ENCODE results near the gene TANGO6. TPM values are rescaled to one million over a fixed set of nuclear protein-coding genes. Genes with fewer than 3 reads are reported as not detected.

TANGO6 gene
- total and polyA plus RNA-seq, 10 of the 15 experiments (the other 5 are each of a cell fraction or from before 2014, with no cell fraction given): 1.1 to 20.6 (median 11.0) TPM

DNA sequence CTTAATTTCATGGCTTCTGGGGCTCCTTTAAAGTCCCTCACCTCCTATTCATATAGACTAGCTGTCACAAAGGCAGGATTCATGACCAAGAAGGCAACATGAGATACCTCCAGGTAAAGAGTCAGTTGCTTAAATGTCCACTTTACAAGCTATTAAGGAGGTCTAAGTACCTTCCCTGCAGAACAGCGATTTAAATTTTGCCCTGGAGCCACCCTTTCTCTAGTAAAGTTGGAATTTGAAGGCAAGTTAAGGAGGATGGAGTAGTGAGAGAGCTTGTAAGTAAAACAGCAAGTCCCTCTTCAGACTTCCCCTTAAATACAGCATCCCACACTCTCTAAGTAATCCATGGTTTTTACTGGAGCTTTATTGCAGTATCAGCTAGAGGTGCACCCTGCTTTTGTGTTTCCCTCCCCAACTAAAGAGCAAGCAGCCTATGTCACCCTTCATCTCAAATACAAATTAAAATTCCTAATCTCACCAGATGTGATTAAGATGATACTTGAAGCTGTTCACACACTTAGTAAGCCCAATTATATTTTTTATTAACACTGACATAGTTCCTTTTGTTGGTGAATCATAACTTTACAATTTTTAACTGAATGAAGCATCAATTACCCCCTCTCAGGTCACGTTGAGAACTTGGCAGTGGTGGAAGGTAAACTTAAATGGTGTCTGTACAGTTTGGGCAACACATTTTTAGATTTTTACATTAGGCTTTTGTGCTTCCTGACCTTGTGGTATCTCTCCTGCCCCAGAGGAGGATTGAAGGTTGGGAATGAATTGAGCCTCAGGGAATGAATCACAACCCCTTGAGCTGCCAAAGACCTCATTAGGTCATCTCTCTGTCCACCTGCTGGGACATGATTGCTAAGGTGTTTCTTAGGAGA is 108.9 kb downstream of the TANGO6 start (continued):
- TF ChIP-seq, protein P1, sequence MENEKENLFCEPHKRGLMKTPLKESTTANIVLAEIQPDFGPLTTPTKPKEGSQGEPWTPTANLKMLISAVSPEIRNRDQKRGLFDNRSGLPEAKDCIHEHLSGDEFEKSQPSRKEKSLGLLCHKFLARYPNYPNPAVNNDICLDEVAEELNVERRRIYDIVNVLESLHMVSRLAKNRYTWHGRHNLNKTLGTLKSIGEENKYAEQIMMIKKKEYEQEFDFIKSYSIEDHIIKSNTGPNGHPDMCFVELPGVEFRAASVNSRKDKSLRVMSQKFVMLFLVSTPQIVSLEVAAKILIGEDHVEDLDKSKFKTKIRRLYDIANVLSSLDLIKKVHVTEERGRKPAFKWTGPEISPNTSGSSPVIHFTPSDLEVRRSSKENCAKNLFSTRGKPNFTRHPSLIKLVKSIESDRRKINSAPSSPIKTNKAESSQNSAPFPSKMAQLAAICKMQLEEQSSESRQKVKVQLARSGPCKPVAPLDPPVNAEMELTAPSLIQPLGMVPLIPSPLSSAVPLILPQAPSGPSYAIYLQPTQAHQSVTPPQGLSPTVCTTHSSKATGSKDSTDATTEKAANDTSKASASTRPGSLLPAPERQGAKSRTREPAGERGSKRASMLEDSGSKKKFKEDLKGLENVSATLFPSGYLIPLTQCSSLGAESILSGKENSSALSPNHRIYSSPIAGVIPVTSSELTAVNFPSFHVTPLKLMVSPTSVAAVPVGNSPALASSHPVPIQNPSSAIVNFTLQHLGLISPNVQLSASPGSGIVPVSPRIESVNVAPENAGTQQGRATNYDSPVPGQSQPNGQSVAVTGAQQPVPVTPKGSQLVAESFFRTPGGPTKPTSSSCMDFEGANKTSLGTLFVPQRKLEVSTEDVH (IDR thresholded peaks at IDR 0.05; ENCODE audit: low read depth, partially characterized antibody): no peak

DNA sequence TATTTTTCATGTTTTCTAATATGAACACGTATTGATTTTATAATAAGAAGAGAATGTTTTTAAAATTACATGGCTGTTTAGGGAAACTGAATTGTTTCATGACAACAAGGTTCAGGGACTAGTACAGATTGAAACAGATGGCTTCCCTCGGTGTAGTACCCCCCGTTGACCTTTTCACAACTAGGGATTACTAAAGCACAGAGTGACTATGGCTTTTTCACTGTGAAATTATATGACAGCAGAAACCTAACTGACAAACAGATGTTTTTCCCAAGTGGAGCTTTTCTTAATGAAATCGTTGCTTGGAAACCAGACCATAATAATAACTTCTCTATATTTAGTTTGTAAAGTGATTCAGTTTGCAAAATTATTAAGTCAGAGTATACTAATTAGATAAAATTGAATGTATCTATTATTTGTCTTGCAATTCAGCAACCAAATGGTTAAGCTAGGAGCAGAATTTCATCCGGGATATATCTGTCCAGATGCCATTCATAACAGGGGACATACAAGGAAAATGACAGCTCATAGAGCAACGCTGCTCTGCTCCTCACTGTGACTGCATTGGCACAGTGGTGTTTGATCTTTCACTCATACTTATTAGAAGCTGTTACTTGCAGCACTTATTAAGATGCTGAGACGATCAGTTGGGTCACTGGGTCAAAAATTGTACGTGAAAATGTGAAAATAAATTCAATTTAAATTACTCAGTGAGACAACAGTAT is 111.7 kb downstream of the TANGO6 start:
- no peak overlapping the region for H3K4me2 ChIP-seq (ENCODE audit: control insufficient read depth, insufficient read depth)
- POLR2A ChIA-PET: interaction anchor here (0.5 to 0.6 kb wide), 2 partner anchors 29 to 628 kb away, joined by 3 read pairs; no protein-coding TSS in a partner anchor
- intact Hi-C loops (cut with micrococcal nuclease; ENCODE audit: unreplicated experiment) (no loop called here), in situ Hi-C loops (cut with MboI) (no loop called here)
- H2AFZ ChIP-seq (ENCODE audit: control insufficient read depth, low read depth, low read length): no peak overlapping the region
- DNase-seq (ENCODE audit: low read depth, low spot score): no peak
- H3K27ac ChIP-seq (ENCODE audit: control insufficient read depth, insufficient read depth): no peak overlapping the region
- BruUV-seq (replicated peaks): no TSS peak
- H3K9me3 ChIP-seq (replicated peaks; ENCODE audit: control insufficient read depth, insufficient read depth, low read length): no peaks in the 10 kb centered on the region
- H3K4me3 ChIP-seq: no peak overlapping the region
- H4K20me1 ChIP-seq (ENCODE audit: control insufficient read depth, insufficient read depth): no peaks in the 10 kb centered on the region
- 95% methylated on average over 8 of the region's 8 CpGs for WGBS (ENCODE audit: insufficient coverage, insufficient replicate concordance, low lambda C conversion rate, missing lambda C conversion rate)
- no peak for ATAC-seq
- H3K4me1 ChIP-seq (ENCODE audit: control insufficient read depth, insufficient read depth, low read length): no peaks in the 10 kb centered on the region
- H3K9ac ChIP-seq (ENCODE audit: control insufficient read depth, insufficient read depth, low read length): no peak overlapping the region
- CTCF ChIA-PET: interaction anchor here (0.6 to 0.9 kb wide), 2 partner anchors 11 to 15 kb away, joined by 3 to 4 read pairs; no protein-coding TSS in a partner anchor
- H3K36me3 ChIP-seq (ENCODE audit: control insufficient read depth in 2 of 2, insufficient read depth in 2 of 2, low read length in 1 of 2): no peaks in the 10 kb centered on the region
- SMC1A ChIA-PET (ENCODE audit: uncharacterized antibody, unreplicated experiment): no interaction called here
- FAIRE-seq: no peak
- no peaks in the 10 kb centered on the region for H3K27me3 ChIP-seq (replicated peaks in 1 of 2; ENCODE audit: control insufficient read depth in 2 of 2, insufficient read depth in 2 of 2, low read length in 1 of 2)
- H3K79me2 ChIP-seq (ENCODE audit: control insufficient read depth, insufficient read depth, low read length): no peaks in the 10 kb centered on the region
- RAD21 ChIA-PET (ENCODE audit: unreplicated experiment): no interaction called here
- TF ChIP-seq CBFB (IDR thresholded peaks at IDR 0.05; ENCODE audit: low read depth): no peak
- no peak for TF ChIP-seq GATAD2B (conservative IDR thresholded peaks at IDR 0.05; ENCODE audit: low read depth)
- TF ChIP-seq MYC (IDR thresholded peaks at IDR 0.05; ENCODE audit: insufficient read depth, insufficient read length, insufficient replicate concordance, low read length, severe bottlenecking): no peak
- TF ChIP-seq EP300 (IDR thresholded peaks at IDR 0.05; ENCODE audit: borderline replicate concordance in 1 of 2, control insufficient read depth in 1 of 2, low read depth in 2 of 2, low read length in 2 of 2): no peak
- no peak for TF ChIP-seq FOXK2 (IDR thresholded peaks at IDR 0.05)
- TF ChIP-seq BMI1 (IDR thresholded peaks at IDR 0.05; ENCODE audit: borderline replicate concordance): no peak
- no peak for TF ChIP-seq HDAC2 (IDR thresholded peaks at IDR 0.05)
- no peak for TF ChIP-seq EED (IDR thresholded peaks at IDR 0.05; ENCODE audit: low read depth)
- TF ChIP-seq SRF (IDR thresholded peaks at IDR 0.05; ENCODE audit: low read depth in 2 of 2, low read length in 2 of 2): no peak
- TF ChIP-seq STAT1 (conservative IDR thresholded peaks at IDR 0.05): no peak
- TF ChIP-seq PAX8 (IDR thresholded peaks at IDR 0.05): no peak
- TF ChIP-seq, protein P1 (IDR thresholded peaks at IDR 0.05; ENCODE audit: low read depth, partially characterized antibody): no peak
